CD8-positive, alpha-beta memory T cell (primary cell): ENCODE results near the gene ETV1. TPM values are rescaled to one million over a fixed set of nuclear protein-coding genes. Genes with fewer than 3 reads are reported as not detected.
A peak's percentile ranks its signal among the peaks of the same experiment; 100 is the strongest.

Source experiments
- CTCF ChIA-PET: fragments of 350-600 bp; sonication (Branson Sonifier 250); formaldehyde crosslinking; loops from one replicate; lab custom pipeline; 2021; ENCODE audit warnings: antibody characterized with exemption; lab: Charles Lee
- POLR2A ChIA-PET: fragments of 350-600 bp; sonication (Branson Sonifier 250); formaldehyde crosslinking; loops from one replicate; lab custom pipeline; 2021; ENCODE audit warnings: antibody characterized with exemption; lab: Charles Lee
- DNase-seq, 5 donors: peaks; one replicate each; pipeline versions ENCODE4 v3.0.0 to v3.0.0-alpha.2; 2020 to 2022; ENCODE audit warnings: mixed read lengths in 1 of 5
- H3K27ac ChIP-seq: one replicate; pipeline ENCODE4 v1.7.0; 2013; ENCODE audit warnings: low read depth, mild to moderate bottlenecking, low read length, moderate library complexity
- H3K27me3 ChIP-seq: 2 replicates; pipeline ENCODE4 v1.7.0; 2013; ENCODE audit warnings: low read length, mild to moderate bottlenecking; ENCODE audit not compliant: insufficient read depth, poor library complexity, severe bottlenecking
- H3K36me3 ChIP-seq: 2 replicates; pipeline ENCODE4 v1.7.0; 2013; ENCODE audit warnings: mild to moderate bottlenecking, low read length, moderate library complexity; ENCODE audit not compliant: insufficient read depth
- H3K4me1 ChIP-seq: 2 replicates; pipeline ENCODE4 v1.7.0; 2013; ENCODE audit warnings: mild to moderate bottlenecking, low read length, moderate library complexity; ENCODE audit not compliant: insufficient read depth
- H3K4me3 ChIP-seq: 2 replicates; pipeline ENCODE4 v1.7.0; 2013; ENCODE audit warnings: mild to moderate bottlenecking, low read length
- H3K9me3 ChIP-seq: 2 replicates; pipeline ENCODE4 v1.7.0; 2013; ENCODE audit warnings: mild to moderate bottlenecking, low read length
- H3K27ac Mint-ChIP-seq, 8 donors: one replicate each; pipeline ENCODE4 v1.8.0; 2020 to 2021; ENCODE audit warnings: mixed read lengths in 8 of 8, mild to moderate bottlenecking in 6 of 8, inconsistent platforms in 3 of 8, moderate library complexity in 3 of 8
- H3K27me3 Mint-ChIP-seq, 2 donors: one replicate each; pipeline ENCODE4 v1.8.0; 2020 to 2021; ENCODE audit warnings: mixed read lengths in 2 of 2, mild to moderate bottlenecking in 1 of 2, moderate library complexity in 1 of 2
- H3K36me3 Mint-ChIP-seq, 3 donors: one replicate each; pipeline ENCODE4 v1.8.0; 2020 to 2021; ENCODE audit warnings: mixed read lengths in 3 of 3, inconsistent platforms in 1 of 3, mild to moderate bottlenecking in 1 of 3
- H3K4me1 Mint-ChIP-seq, 3 donors: one replicate each; pipeline ENCODE4 v1.8.0; 2020 to 2021; ENCODE audit warnings: mixed read lengths in 3 of 3, inconsistent platforms in 1 of 3, mild to moderate bottlenecking in 1 of 3
- H3K4me3 Mint-ChIP-seq, 7 donors: one replicate each; pipeline ENCODE4 v1.8.0; 2020 to 2021; ENCODE audit warnings: mixed read lengths in 7 of 7, mild to moderate bottlenecking in 6 of 7, moderate library complexity in 4 of 7, inconsistent platforms in 2 of 7
- H3K9me3 Mint-ChIP-seq, 5 donors: one replicate each; pipeline ENCODE4 v1.8.0; 2020 to 2022; ENCODE audit warnings: mixed read lengths in 5 of 5, mild to moderate bottlenecking in 3 of 5, moderate library complexity in 2 of 5, inconsistent platforms in 1 of 5
- polyA plus RNA-seq: library from polyadenylated mRNA; unstranded; fragments of 300-500 nt; fragmentation: Illumina TruSeq; gene quantifications from one replicate; pipeline ENCODE4 v1.2.3, GENCODE V29; 2021
- total RNA-seq, 2 experiments: library from RNA; stranded (reverse); gene quantifications; one replicate each; pipeline ENCODE4 v1.2.3, GENCODE V29; 2021

ETV1 gene
- total and polyA plus RNA-seq, 3 experiments from 2014 or later, result 0.31 to 1.7 (median 0.31) TPM

DNA sequence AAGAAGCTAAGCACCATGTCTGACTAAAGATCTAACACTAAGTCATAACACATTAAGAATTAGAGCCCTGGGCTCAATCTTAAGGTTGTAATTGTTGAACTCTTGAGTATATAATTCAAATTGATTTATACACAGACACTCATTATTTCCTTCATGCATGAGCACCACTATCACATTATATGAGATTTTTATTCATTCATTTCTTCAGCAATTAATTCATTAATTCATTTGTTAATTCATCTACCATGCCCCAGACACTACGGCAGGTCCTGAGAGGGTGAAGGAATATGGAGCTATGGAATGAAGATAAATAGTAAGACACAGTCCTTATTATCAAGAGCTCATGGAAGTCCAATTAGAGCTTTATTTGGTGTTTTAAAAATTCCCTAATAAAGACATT lies 41.9 kb downstream of the ETV1 start:
- Histone ChIP-seq H3K4me1 (no peaks in the 10 kb centered on the region), H3K36me3 (no peaks in the 10 kb centered on the region), H3K9me3 (no peaks in the 10 kb centered on the region), H3K4me3 (no peak overlapping the region), H3K27ac (no peak overlapping the region), H3K27me3 (no peaks in the 10 kb centered on the region)
- ChIA-PET CTCF (no interaction called here), POLR2A (no interaction called here)
- Mint-ChIP-seq H3K9me3 (peaks cover 0 to 2% (median 0%) of the 10 kb centered on the region in 5 donors), H3K27me3 (no peaks in the 10 kb centered on the region), H3K4me1 (no peaks in the 10 kb centered on the region), H3K27ac (no peak overlapping the region), H3K4me3 (no peak overlapping the region), H3K36me3 (no peaks in the 10 kb centered on the region)
- DNase-seq, result no peak

GRCh38 chr7:13946181-13946580 lies 43.3 kb downstream of the ETV1 start:
- no peak overlapping the region for H3K27ac Mint-ChIP-seq
- H3K36me3 Mint-ChIP-seq, result peaks cover 0 to 4% (median 0%) of the 10 kb centered on the region in 3 donors
- H3K4me1 Mint-ChIP-seq, result no peaks in the 10 kb centered on the region
- no peak overlapping the region for H3K4me3 Mint-ChIP-seq
- Histone ChIP-seq H3K4me3 (no peak overlapping the region), H3K36me3 (no peaks in the 10 kb centered on the region), H3K4me1 (no peaks in the 10 kb centered on the region), H3K9me3 (no peaks in the 10 kb centered on the region), H3K27me3 (no peaks in the 10 kb centered on the region), H3K27ac (no peak overlapping the region)
- ChIA-PET CTCF (no interaction called here), POLR2A (no interaction called here)
- peaks cover 0 to 2% (median 0%) of the 10 kb centered on the region in 5 donors for H3K9me3 Mint-ChIP-seq
- DNase-seq, result no peak
- no peaks in the 10 kb centered on the region for H3K27me3 Mint-ChIP-seq

DNA sequence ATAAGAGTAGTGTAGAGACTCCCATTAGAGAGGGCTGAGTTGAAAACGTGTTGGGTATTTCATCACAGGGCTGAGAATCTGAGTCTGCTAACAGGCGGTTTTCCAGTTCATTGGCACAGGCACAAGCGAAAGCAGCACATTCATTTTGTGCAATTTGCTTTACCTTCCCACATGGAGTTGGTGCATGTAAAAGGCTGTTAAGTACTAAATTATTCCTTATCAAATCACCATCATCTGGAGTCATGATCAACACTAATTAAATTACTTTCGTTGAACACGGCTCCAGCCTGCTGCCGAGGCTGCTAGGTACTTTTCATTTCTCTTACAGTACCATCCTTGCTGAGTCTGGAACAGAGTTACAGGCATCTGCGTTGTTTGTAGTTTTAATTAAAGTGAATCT lies 43.8 kb downstream of the ETV1 start:
- Histone ChIP-seq H3K4me3 (no peak overlapping the region), H3K9me3 (no peaks in the 10 kb centered on the region), H3K27ac (no peak overlapping the region), H3K4me1 (no peaks in the 10 kb centered on the region), H3K36me3 (no peaks in the 10 kb centered on the region), H3K27me3 (no peaks in the 10 kb centered on the region)
- DNase-seq, result no peak
- H3K27ac Mint-ChIP-seq, result no peak overlapping the region
- ChIA-PET POLR2A (no interaction called here), CTCF (no interaction called here)
- peaks cover 0 to 4% (median 0%) of the 10 kb centered on the region in 3 donors for H3K36me3 Mint-ChIP-seq
- peaks cover 0 to 2% (median 0%) of the 10 kb centered on the region in 5 donors for H3K9me3 Mint-ChIP-seq
- H3K4me3 Mint-ChIP-seq, result no peak overlapping the region
- no peaks in the 10 kb centered on the region for H3K4me1 Mint-ChIP-seq
- no peaks in the 10 kb centered on the region for H3K27me3 Mint-ChIP-seq

GRCh38 chr7:13933536-13933935 lies 55.9 kb downstream of the ETV1 start:
- Histone ChIP-seq H3K27me3 (no peaks in the 10 kb centered on the region), H3K9me3 (no peaks in the 10 kb centered on the region), H3K4me3 (no peak overlapping the region), H3K36me3 (no peaks in the 10 kb centered on the region), H3K4me1 (no peaks in the 10 kb centered on the region), H3K27ac (no peak overlapping the region)
- H3K9me3 Mint-ChIP-seq, result no peaks in the 10 kb centered on the region
- DNase-seq, result no peak
- CTCF ChIA-PET, result no interaction called here
- H3K4me3 Mint-ChIP-seq, result no peak overlapping the region
- no peaks in the 10 kb centered on the region for H3K4me1 Mint-ChIP-seq
- POLR2A ChIA-PET, result no interaction called here
- no peaks in the 10 kb centered on the region for H3K27me3 Mint-ChIP-seq
- no peak overlapping the region for H3K27ac Mint-ChIP-seq
- no peaks in the 10 kb centered on the region for H3K36me3 Mint-ChIP-seq

DNA sequence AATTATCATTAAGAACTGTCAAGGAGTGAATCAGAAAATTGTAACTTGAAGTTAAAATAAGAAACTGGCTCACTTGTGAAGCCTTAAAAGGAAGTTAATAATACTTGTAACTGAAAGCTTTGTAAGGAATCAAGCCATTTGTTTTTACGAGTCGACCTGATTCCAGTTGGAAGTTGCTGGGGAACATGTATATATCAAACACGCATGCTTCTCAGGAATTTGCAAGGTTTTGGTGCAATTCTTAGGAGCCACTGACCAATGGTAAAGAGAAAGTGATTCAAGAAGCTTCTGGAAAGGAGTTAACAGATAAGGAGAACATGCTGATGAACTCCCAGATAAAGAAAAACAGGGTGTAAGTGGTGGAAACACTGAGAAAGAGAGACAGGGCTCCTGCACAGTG lies 56.4 kb downstream of the ETV1 start:
- Mint-ChIP-seq H3K9me3 (no peaks in the 10 kb centered on the region), H3K4me3 (no peak overlapping the region), H3K4me1 (no peaks in the 10 kb centered on the region), H3K27me3 (no peaks in the 10 kb centered on the region), H3K36me3 (no peaks in the 10 kb centered on the region), H3K27ac (no peak overlapping the region)
- H3K36me3 ChIP-seq, result no peaks in the 10 kb centered on the region
- H3K4me1 ChIP-seq, result no peaks in the 10 kb centered on the region
- no peaks in the 10 kb centered on the region for H3K27me3 ChIP-seq
- ChIA-PET CTCF (no interaction called here), POLR2A (no interaction called here)
- H3K27ac ChIP-seq, result no peak overlapping the region
- no peaks in the 10 kb centered on the region for H3K9me3 ChIP-seq
- DNase-seq, result no peak
- H3K4me3 ChIP-seq, result no peak overlapping the region

DNA sequence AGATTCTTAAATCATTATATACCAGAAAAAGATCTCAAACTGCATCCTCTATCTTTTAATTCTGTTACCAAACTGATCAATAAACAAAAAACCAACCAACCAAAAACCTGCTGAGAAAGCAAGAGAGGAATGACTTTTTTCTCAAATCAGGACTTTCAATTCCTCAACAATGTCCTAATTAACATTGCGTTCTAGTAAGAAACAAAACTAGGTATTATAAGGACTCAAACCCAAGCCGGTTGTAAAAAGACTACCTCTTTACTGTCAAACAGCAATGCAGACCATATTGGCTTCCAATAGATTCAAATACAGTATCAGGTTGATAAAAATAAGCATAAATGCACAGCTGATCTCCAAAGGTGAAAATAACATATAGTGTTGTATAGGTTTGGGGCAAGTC lies 57.3 kb downstream of the ETV1 start:
- H3K27ac Mint-ChIP-seq, result peak overlapping the region in 1 of 8 donors; percentile 18
- DNase-seq, result no peak
- no peak overlapping the region for H3K4me3 Mint-ChIP-seq
- H3K36me3 Mint-ChIP-seq, result no peaks in the 10 kb centered on the region
- CTCF ChIA-PET, result no interaction called here
- H3K4me1 ChIP-seq, result no peaks in the 10 kb centered on the region
- H3K4me3 ChIP-seq, result no peak overlapping the region
- no peaks in the 10 kb centered on the region for H3K9me3 Mint-ChIP-seq
- H3K9me3 ChIP-seq, result no peaks in the 10 kb centered on the region
- H3K36me3 ChIP-seq, result no peaks in the 10 kb centered on the region
- no peaks in the 10 kb centered on the region for H3K4me1 Mint-ChIP-seq
- no peaks in the 10 kb centered on the region for H3K27me3 ChIP-seq
- POLR2A ChIA-PET, result no interaction called here
- H3K27ac ChIP-seq, result no peak overlapping the region
- no peaks in the 10 kb centered on the region for H3K27me3 Mint-ChIP-seq

- no peaks in the 10 kb centered on the region for H3K4me1 ChIP-seq
- H3K27me3 ChIP-seq, result no peaks in the 10 kb centered on the region
- H3K9me3 Mint-ChIP-seq, result no peaks in the 10 kb centered on the region
- no peaks in the 10 kb centered on the region for H3K27me3 Mint-ChIP-seq
- H3K36me3 Mint-ChIP-seq, result no peaks in the 10 kb centered on the region
- H3K36me3 ChIP-seq, result no peaks in the 10 kb centered on the region
- no peak overlapping the region for H3K27ac Mint-ChIP-seq
- H3K27ac ChIP-seq, result no peak overlapping the region
- ChIA-PET CTCF (no interaction called here), POLR2A (no interaction called here)
- no peak overlapping the region for H3K4me3 ChIP-seq
- H3K4me1 Mint-ChIP-seq, result peaks cover 11 to 22% (median 18%) of the 10 kb centered on the region in 3 donors
- DNase-seq, result no peak
- H3K9me3 ChIP-seq, result no peaks in the 10 kb centered on the region
- H3K4me3 Mint-ChIP-seq, result no peak overlapping the region
These were observed 68.4 kb downstream of the ETV1 start for GRCh38 chr7:13921062-13921461.

DNA sequence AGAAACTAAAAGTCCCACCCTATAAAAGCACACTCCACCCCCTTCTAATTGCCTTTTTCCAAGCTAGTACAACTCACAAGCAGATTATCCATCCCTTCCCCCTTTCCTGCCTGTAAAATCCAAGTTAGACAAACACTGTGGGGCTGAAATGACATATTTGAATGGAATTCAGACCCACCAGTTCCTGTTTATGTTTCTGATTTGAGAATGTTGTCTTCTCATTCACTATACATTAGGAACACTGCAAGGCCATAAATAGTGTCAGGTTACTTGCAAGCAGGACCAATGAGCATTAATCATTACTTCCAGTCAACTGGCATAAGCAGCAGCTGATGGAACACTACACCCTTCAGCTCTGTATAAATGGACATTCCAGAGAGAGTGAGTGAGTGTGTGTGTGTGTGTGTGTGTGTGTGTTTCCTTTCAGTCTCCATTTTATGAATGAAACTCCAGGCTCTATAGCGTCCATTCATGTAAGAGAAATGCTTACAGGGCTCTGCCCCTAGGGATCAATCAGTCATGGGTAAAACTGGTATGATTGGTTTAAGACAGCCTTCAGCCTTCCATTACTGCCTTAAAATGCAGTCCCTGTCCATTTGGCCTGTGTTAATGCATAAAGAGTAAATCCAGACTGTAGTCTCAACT lies 69.3 kb downstream of the ETV1 start:
- Histone ChIP-seq H3K36me3 (no peaks in the 10 kb centered on the region), H3K4me3 (no peak overlapping the region), H3K27ac (no peak overlapping the region), H3K27me3 (no peaks in the 10 kb centered on the region), H3K4me1 (no peaks in the 10 kb centered on the region), H3K9me3 (no peaks in the 10 kb centered on the region)
- no peaks in the 10 kb centered on the region for H3K9me3 Mint-ChIP-seq
- ChIA-PET POLR2A (no interaction called here), CTCF (no interaction called here)
- no peak for DNase-seq
- no peak overlapping the region for H3K4me3 Mint-ChIP-seq
- H3K27me3 Mint-ChIP-seq, result no peaks in the 10 kb centered on the region
- H3K36me3 Mint-ChIP-seq, result no peaks in the 10 kb centered on the region
- H3K4me1 Mint-ChIP-seq, result peaks cover 11 to 22% (median 18%) of the 10 kb centered on the region in 3 donors
- H3K27ac Mint-ChIP-seq, result peak overlapping the region in 3 of 8 donors; percentile 17 to 67 (median 36)
